Stimulated activated CD8-positive, alpha-beta memory T cell treated with anti-CD3 and anti-CD28 coated beads, Interleukin-7, amount 100 ng/mL, for 48 hours (primary cell): ENCODE data around the gene IL34.
"Not testable (repeated sequence)": the region's sequence is repeated elsewhere in the genome, so short reads cannot be mapped to it uniquely, and the experiment has no call there.

Experiments used
- DNase-seq, 2 donors: peaks; one replicate each; pipeline ENCODE4 v3.0.0-alpha.2; 2020; ENCODE audit warnings: low read depth in 1 of 2; ENCODE audit errors: extremely low read depth in 1 of 2

Gene IL34

DNA sequence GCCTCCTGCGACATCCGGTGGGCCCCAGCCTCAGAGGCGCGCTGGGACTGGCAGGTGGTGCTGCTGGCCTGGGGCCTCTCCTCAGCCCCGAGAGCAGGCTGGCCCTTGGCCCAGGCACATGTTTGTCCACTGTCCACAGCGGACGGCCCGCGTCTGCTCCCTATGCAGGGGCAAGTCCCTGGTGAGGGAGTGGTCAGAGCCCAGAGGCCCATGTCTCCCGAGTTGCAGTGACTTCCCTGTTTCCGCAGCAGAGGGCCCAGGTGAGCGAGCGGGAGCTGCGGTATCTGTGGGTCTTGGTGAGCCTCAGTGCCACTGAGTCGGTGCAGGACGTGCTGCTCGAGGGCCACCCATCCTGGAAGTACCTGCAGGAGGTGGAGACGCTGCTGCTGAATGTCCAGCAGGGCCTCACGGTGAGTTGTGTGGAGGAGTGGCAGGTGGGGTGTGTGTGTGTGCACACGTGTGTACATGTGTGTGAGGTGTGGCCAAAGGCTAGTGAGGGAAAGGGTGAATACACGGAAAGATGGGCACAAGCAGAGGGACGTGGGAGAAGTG is 10.4 kb downstream of the IL34 start:
- DNase-seq: no peak

DNA sequence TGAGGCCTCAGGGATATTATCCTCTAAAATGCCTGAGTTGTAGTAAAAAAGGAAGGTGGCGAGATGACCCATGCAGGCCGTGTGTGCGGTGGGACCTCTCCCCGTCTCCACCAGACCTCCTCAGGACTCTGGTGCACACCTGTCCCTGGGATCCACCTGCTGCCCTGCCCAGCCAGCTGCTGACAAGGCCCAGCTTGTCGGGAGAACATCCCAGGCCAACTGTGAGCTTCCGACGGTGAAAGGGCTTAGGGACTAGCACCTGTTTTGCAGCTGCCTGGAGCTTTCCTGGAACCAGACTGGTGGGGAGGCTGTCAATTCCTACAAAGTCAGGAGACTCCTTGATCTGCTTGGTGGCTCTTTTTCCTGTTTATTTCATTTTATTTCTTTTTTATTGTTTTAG is 11.6 kb downstream of the IL34 start:
- no peak for DNase-seq

DNA sequence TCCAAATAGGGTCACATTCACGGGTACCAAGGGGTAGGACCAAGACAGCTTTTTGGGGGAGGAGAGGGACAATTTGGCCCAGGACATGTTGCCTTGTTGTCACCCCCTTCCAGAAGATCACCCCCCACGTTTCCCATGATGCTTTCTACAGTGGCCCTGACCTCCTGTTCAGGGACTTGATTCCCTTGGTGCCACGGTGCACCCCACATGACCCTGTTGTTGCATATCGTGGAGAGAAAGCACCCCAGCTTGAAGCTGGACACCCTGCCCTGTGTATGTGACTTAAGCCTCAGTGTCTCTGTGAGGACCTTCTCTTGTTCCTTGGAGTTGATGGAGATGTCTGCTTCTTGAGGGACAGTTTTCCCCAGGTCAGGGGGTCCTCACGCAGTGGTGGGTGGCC is 12.6 kb downstream of the IL34 start:
- DNase-seq: no peak

DNA sequence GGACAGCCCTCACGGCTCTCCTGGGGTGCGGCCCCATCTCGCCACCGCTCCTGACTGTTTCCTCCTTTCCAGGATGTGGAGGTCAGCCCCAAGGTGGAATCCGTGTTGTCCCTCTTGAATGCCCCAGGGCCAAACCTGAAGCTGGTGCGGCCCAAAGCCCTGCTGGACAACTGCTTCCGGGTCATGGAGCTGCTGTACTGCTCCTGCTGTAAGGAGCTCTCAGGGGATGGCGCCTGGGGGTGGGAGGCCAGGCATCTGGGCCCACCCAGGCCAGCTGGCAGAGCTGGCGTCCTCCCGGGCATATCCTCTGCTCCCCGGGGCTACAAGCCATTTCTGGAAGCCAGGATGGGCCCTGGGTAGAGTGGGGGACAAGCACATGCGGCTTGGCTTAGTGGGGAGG is 13.2 kb downstream of the IL34 start:
- no peak for DNase-seq

DNA sequence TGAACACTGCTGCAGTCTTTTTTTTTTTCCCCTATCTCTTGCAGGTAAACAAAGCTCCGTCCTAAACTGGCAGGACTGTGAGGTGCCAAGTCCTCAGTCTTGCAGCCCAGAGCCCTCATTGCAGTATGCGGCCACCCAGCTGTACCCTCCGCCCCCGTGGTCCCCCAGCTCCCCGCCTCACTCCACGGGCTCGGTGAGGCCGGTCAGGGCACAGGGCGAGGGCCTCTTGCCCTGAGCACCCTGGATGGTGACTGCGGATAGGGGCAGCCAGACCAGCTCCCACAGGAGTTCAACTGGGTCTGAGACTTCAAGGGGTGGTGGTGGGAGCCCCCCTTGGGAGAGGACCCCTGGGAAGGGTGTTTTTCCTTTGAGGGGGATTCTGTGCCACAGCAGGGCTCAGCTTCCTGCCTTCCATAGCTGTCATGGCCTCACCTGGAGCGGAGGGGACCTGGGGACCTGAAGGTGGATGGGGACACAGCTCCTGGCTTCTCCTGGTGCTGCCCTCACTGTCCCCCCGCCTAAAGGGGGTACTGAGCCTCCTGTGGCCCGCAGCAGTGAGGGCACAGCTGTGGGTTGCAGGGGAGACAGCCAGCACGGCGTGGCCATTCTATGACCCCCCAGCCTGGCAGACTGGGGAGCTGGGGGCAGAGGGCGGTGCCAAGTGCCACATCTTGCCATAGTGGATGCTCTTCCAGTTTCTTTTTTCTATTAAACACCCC is 13.8 kb downstream of the IL34 start:
- no peak for DNase-seq

DNA sequence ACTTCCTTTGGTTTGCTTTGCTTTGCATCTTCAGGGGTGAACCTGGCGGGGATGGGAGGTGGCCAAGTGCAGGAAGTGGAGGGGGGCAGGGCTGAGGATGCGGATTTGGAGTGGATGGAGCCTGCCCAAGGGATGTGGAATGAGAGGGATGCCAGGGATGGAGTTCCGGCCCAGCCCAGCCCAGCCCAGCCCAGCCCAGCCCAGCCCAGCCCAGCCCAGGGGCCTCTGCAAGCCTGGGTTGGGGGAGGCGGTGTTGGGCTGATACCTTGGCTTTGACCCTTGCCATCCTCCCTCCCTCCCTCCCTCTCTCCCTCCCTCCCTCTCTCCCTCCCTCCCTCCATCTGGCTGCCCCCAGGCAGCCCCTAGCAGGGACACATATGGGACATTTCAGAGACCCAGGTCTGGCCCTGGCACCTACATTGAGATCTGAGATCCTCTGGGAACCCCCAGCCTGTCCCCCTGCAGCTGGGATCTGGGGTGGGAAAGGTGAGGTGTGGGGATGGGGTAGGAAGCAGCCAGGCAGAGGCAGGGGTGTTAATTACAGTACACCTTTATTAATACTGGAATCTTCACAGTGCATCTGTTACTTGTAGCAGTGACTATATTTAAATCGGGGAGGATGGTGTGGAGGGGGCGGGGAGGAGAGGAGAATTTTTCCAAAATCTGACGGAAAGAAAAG is 14.5 kb downstream of the IL34 start:
- DNase-seq: no peak

DNA sequence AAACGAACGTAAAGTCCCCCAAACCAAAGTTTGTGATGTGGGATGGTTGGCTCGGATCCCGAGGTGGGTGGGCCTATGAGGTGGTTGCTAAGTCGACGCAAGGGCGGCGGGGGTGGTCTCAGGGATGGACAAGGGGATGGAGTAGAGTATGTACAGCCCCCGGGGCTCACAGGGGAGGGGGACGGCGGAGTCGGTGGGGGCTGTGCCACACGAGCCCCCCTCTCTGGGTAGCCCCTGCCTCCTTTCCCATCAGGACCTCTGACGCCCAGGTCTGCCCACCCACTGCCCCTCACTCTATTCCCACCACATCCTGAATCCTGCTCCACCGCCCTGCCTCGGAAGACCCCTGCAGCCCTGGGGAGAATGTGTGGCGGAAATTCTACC is 15.2 kb downstream of the IL34 start:
- no peak for DNase-seq

DNA sequence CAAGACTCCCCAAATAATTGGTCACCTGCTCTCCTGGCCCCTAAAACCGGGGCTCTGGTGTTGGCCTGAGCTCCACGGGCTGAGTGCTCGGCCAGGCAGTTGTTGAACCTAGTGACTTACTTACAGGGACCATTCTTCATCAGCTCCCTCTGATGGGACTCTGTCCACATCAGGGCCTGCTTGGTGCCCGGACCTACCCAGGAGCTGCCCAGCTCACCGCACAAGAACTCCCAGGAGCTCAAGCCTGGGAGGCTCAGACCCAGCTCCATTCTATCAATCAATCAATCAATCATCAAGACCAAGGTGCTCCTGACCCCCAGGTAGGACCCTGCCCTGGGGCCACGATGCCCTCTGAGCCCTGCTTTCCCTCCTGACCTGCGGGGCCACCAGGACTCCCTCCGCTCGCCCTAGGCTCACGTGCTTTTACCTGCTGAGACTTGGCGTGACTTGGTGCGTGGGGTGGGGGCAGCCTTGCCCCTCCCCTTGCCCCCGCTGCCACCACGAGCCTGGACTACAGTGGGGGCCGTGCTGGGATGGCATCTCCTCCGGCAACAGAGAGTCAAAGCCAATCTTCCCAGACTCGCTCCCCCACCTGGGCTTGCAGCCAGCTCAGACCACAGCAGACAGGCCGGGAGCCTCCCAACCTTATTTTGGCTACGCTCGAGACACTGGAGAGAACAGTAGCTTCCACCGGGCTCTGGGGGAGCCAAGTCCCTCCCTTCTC is 15.7 kb downstream of the IL34 start:
- DNase-seq: no peak

DNA sequence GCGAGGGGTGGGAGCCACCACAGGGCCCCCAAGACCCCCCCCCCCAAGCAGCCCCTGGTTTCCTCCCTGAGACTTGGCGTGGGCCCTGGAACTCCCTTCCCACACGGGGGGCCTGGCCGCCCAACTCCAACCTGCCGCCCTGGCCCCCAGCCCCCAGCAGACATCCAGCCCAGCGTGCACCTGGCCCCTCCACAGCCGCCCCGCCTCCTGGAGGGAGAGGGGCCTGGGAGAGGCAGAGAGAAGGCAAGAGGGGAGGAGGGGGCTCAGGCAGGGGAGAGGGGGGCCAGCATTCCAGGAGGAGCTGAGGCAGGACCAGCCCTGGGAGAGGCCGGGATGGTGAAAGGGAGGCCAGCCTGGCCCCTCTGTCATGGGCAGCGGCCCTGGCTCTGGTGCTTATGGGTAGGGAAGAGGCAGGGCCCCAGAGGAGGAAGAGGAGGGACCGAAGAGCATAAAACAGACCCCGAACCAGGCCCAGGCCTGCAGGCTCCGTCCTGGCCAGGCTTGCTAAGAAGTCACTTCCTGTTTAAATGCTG is 16.7 kb downstream of the IL34 start:
- no peak for DNase-seq

DNA sequence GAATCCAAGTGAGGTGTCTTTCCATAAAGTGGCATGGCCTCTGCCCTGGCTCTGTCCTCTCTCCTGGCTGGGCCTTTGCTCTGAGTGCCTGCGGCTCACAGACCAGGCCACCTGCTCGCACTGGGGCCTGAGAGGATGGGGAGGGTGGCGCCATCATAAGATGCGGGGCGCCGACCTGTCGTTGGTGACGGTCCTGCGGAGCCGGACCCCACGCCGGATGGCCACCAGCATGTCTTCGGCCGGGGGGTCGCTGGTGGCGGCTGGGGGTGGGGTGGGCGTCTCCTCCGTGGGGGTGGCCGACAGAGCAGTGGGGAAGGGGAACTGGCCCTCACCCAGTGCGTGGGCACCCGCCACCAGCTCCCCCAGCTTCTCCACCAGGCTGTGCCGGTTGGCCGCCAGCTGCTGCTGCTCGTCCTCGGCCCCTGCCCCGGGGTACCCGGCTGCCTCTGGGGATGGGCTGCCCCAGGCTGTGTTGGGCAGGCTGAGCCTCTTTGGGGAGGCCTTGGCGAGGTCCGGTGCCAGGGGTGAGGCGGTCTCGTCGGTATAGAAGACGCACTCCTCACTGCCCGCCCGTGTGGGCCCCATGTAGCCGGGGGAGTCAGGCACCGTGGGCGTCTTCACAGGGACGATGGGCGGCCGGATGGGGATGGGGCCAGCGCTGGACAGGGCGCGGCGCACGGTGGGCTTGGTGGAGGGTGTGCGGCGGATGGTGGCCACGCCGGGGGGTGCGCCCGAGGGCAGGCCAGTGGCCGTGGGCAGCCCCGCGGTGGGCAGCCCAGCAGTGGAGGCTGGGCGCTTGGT is 17.4 kb downstream of the IL34 start:
- DNase-seq: no peak

DNA sequence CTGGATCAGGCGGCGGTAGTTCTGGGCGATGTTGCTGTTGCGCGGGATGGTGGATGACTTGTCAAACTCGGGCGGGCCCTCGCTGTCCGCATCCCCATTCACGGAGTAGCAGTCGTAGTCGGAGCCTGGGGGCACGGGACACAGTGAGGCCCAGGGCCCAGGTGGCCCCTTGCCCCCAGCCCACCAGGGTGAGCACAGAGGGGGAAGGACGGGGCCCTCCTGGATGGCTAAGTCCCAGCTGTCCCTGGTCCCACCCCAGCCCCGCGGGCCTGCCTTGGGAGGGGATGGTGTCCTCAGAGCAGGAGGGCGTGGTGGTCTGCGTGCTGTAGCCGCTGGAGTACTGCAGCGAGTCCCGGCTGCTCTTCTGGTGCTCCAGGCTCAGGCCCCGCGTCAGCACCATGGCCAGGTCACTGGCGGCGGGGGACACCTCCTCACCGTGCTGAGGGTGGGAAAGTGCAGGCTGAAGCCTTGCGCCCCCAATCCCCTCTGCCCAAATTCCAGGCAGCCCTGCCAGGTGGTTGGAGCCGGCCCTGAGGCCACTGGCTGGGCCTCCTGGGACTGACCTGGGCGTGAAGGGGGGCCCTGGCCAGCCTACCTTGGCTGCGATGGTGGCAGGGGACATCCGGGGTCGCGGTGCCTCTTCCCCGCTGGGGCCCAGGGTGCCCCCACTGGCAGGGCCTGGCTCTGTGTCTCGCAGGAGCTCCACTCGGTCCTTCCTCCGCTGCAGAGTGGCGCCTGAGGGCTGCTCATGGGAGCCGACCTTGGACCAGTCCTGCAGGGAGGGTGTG is 18.2 kb downstream of the IL34 start:
- no peak for DNase-seq

DNA sequence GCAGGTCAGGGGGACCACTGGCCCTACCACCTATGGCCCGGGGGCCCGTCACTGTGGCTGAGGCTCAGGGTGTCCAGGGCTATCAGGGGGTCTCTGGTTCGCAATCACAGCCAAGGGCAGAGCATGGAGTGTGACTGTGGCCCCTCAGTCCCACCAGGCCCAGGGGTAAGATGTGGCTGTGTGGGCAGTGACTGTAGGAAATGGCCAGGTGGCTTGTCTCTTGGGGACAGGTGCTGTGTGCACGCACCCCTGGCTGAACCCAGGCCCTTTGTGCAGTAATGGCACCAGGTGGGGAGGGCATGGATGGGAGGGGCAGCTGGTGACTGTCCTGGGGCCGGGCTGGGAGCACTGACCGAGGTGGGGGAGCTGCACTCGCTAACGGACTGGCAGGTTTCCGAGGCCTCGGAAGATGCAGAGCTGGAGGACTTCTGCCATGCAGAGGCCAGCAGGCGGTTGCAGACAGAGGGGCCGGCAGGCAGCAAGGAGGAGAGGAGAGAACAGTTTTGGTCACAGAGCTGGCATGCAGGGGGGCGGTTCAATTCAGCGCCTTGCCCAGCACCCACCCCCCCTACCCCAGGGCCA is 18.8 kb downstream of the IL34 start:
- DNase-seq: no peak

DNA sequence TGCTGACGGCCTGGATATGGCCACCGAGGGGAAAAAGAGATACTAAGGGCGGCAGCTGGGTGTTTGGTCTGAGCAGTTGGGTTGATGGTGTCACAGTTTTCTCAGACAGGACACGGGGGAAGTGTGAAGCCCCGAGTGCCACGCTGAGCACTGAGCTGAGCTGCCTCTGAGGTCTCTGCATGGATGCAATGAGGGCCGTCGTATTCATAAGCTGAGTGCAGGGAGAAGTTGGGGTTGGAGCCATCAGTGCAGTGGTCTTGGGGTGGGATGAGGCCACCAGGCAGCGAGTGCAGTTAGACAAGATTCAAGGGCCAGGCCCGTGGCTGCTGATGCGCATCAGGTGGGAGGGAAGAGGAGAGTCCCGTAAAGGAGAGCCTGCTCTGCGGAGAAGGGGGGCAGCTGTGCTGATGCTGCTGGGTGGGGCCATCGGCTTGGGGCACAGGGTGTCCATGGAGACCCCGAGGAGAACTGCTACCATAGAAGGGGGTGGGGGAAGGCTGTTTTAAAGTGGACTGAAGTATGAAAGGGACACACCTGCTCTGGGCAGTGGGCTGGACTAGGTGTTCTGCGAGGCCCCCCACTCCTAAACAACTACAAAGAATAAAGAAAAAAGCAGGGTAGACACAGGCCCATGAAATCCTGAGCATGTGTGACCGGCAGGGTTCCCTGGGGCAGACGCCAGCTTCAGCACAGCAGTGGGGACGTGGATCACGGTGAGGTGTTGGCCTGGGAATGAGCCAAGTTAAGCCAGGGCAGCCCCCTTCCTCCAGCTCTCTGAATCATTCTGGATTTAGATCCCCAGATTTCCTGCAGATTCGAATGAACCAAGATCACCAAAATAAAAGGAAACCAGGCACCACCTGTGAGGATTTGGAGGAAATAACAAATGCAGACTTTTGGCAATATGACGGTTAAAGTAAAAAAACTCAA is 19.7 kb downstream of the IL34 start:
- no peak for DNase-seq

DNA sequence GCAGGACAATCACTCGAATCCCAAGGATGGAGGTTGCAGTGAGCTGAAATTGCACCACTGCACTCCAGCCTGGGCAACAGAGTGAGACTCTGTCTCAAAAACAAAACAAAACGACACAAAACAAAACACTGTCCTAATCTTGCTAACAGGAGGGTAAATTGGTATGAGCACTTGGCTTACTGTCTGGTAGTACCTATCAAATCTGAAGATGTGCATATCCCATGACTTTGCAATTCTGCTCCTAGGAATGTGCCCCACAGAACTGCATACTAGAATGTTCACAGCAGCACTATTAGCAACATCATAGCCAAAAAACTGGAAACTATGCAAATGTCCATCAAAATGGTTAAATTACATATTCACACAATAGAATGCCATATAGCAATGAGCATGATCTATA is 23.8 kb downstream of the IL34 start:
- no peak for DNase-seq

DNA sequence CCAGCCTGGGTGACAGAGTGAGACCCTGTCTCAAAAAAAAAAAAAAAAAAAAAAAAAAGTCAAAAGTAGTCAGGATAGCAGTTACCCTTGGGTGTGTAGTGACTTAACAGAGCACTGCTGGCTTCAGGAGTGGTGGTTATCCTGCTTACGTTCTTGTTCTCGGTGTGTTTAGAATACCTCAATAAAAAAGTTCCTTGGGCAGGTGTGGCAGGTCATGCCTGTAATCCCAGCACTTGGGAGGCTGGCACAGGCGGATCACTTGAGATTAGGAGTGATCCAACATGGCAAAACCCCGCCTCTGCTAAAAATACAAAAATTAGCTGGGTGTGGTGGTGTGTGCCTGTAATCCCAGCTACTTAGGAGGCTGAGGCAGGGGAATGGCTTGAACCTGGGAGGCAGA is 24.6 kb downstream of the IL34 start:
- DNase-seq: not testable (repeated sequence)

DNA sequence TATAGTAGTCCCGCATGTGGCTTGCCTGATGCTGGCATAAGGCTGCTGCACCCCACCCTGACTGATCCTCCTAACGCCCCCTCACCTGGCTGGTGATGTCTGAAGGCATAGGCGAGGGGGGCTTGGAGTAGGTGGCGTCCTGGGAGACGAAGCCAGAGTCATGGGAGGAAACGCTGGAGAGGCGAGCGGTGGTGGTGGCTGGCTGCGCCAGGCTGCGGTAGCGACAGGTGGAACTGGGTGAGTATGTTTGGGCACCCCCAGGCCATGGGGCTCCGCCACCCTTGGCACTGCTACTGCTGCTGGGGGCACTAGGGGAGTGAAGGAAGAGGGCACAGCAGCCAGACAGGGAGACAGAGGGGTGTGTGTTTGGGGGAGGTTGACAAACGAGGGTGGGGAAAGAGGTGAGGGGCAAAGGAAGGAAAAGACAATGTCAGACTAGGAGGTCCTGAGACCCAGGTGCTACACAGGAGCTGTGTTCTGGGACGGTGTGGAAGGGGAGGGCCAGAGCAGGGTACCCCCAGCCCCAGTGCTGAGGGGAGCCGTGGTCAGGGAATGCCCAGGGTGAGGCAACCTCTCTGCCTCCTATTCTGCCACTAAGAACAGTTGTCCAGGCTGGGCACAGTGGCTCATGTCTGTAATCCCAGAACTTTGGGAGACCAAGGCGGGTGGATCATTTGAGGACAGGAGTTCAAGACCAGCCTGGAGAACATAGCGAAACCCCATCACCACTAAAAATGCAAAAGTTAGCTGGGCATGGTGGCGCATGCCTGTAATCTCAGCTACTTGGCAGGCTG is 28.1 kb downstream of the IL34 start:
- DNase-seq: no peak

DNA sequence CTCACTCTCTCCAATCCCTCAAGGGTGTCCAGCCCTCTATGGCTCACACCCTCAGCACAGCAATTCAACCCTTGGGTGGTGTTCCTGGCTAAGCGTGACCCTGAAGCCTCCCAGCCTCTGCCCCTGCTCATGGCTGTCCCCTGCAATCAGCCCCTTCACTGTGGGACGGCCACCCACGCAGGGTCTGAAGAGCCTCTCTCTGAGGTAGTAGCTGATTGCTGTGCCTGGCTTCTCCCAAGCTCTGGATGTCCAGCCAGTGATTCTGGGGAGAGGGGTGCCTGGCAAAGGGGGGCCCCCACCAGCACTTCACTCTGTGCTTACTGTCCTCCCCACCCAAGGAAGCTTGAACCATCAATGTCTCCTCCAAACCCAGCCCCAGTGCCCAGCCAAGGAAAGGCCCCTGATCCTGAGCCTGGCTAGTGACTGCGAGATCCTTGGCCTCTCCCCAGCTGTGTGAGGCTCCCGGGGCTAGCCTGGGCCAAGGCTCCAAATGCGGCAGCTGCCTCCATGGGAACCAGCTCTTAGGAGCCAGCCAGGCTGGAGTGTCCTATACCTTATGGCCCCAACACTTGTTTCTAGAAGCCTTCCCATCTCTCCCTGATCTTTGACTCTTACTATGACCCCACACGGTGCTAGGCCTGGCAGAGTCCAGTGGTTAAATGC is 29.6 kb downstream of the IL34 start:
- DNase-seq: no peak
